Prostate gland (tissue), 2 donors: ENCODE results near the gene NCAM2.

ENCODE experiments used
- CTCF ChIP-seq, 4 experiments: fragments of 200-600 bp in 2 of 4; fragments of 450-650 bp in 2 of 4; sonication (generic) in 2 of 4; IDR thresholded peaks; 1 replicate in 3 of 4; 2 replicates in 1 of 4; pipeline ENCODE4 v1.5.1; 2016 to 2019; ENCODE audit warnings: antibody characterized with exemption in 4 of 4, mild to moderate bottlenecking in 2 of 4, moderate library complexity in 2 of 4
- POLR2A ChIP-seq: fragments of 450-650 bp; IDR thresholded peaks from one replicate; pipeline ENCODE4 v1.6.1; 2016; ENCODE audit warnings: antibody characterized with exemption, mild to moderate bottlenecking
- POLR2AphosphoS5 ChIP-seq: sonication (generic); formaldehyde crosslinking; IDR thresholded peaks from one replicate; pipeline ENCODE4 v1.6.1; 2017; ENCODE audit warnings: antibody characterized with exemption

- TF ChIP-seq POLR2A (no peak), CTCF (IDR thresholded peaks at IDR 0.05) (no peak), POLR2AphosphoS5 (no peak)
These were observed 198.6 kb downstream of the NCAM2 start for GRCh38 chr21:21196848-21197247.
